Measurements from ENCODE around the gene ERH.

GRCh38 chr14:69432364-69432763 lies 34.3 kb upstream of the ERH start:
- TF ChIP-seq CTCF (IDR thresholded peaks at IDR 0.05): no peak
- TF ChIP-seq POLR2A (IDR thresholded peaks at IDR 0.05): no peak
